IPS-18c (cell line): ENCODE data around the gene ZNF341.

Source experiments
- H3K4me3 ChIP-seq: 2 replicates; pipeline ENCODE4 v1.7.0; 2013; ENCODE audit warnings: low read depth, mild to moderate bottlenecking, low read length, moderate library complexity; ENCODE audit not compliant: insufficient read depth
- H3K9me3 ChIP-seq: one replicate; pipeline ENCODE4 v1.6.1; 2013; ENCODE audit warnings: mild to moderate bottlenecking, low read length, moderate library complexity; ENCODE audit not compliant: control insufficient read depth, insufficient read depth

ZNF341 gene

GRCh38 chr20:33796907-33797544, 65.2 kb downstream of the ZNF341 start:
- no peak overlapping the region for H3K4me3 ChIP-seq
- H3K9me3 ChIP-seq, result no peaks in the 10 kb centered on the region

GRCh38 chr20:33798444-33798843, 66.6 kb downstream of the ZNF341 start:
- H3K4me3 ChIP-seq, result no peak overlapping the region
- H3K9me3 ChIP-seq, result no peaks in the 10 kb centered on the region

GRCh38 chr20:33803921-33804337, 72.1 kb downstream of the ZNF341 start:
- Histone ChIP-seq H3K4me3 (no peak overlapping the region), H3K9me3 (no peaks in the 10 kb centered on the region)

GRCh38 chr20:33808388-33808787, 76.6 kb downstream of the ZNF341 start:
- Histone ChIP-seq H3K9me3 (no peaks in the 10 kb centered on the region), H3K4me3 (no peak overlapping the region)

- H3K9me3 ChIP-seq, result no peaks in the 10 kb centered on the region
- no peak overlapping the region for H3K4me3 ChIP-seq
Measured at GRCh38 chr20:33810259-33810658, 78.5 kb downstream of the ZNF341 start.

DNA sequence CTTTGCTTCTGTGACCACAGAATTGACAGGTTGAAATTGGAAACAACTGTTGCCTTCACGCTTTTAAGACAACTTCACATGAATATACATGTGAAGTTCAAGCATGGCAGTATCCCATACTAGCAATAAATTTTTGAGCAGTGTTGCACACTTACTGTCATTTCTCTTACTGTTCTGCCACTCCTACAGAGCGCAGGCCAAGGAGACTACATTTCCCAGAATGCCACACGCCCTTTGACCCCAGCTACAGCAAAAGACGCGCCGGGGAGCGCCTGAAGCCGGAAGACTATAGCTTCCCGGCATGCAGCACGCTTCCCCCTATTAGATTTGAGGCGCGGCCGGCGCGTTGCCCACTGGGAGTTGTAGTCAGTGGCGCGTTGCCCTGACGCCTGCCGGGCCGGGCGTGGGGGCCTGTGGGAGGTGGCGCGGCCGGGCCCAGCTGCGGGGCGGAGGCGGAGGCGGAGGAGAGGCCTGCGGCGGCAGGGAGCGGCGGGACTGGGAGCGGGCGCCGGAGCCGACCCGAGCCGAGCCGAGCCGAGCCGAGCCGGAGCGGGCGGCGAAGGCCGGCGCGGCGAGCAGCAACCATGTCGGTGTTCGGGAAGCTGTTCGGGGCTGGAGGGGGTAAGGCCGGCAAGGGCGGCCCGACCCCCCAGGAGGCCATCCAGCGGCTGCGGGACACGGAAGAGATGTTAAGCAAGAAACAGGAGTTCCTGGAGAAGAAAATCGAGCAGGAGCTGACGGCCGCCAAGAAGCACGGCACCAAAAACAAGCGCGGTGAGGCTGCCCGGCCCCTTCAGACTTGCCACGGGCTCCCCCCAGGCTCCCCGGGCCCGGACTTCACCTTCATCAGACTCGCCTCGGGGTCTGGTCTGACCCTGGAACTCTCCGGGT, 79.3 kb downstream of the ZNF341 start, which contains the start of gene CHMP4B:
Gene CHMP4B, plus strand, starts transcription at position 464 of the 891 bp plus-strand sequence. Its CDS starts 121 bp downstream, at position 585.
- Histone ChIP-seq H3K9me3 (no peaks in the 10 kb centered on the region), H3K4me3 (peak within 1 kb of the TSS; percentile 88)

- peak overlapping the region; percentile 88 for H3K4me3 ChIP-seq
Measured at GRCh38 chr20:33811776-33812151, 80.0 kb downstream of the ZNF341 start.

DNA sequence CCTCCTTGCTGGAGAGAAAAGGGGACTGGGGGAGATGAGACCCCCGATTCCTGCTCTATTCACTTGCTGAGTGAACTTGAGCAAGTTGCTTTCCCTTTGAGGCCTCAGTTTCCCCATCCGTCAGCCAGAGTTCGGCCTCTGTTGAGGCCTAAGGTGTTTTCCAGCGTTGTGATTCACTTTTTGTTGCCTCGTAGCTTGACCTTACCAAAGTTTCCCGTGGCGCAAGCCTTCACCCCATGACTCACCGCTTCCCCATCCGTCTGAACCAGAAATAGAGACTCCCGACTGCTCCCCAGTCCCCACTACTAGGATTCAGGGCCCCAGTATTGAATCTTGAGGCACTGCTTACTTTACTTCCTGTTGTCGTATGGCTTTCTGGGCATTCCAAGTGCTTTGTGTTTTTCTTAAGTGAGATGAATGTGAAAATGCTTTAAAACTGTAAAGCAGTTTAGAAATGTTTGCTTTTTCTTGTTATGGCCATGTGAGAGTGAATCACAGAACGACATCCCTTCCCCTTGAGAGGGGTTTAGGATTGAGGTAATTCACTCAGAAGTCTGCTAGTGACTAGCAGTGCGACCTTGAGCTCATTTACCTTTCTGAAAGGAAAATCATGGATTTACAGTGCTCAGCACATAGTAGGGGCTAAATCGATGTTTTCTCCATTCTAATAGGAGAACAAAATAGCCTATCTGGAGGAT, 80.5 kb downstream of the ZNF341 start:
- no peaks in the 10 kb centered on the region for H3K9me3 ChIP-seq
- peak overlapping the region; percentile 88 for H3K4me3 ChIP-seq

More at GRCh38 chr20:33811776-33812151, 80.0 kb downstream of the ZNF341 start:
- no peaks in the 10 kb centered on the region for H3K9me3 ChIP-seq

- H3K4me3 ChIP-seq, result peak overlapping the region; percentile 88
- H3K9me3 ChIP-seq, result no peaks in the 10 kb centered on the region
Measured at GRCh38 chr20:33812908-33813462, 81.2 kb downstream of the ZNF341 start.

DNA sequence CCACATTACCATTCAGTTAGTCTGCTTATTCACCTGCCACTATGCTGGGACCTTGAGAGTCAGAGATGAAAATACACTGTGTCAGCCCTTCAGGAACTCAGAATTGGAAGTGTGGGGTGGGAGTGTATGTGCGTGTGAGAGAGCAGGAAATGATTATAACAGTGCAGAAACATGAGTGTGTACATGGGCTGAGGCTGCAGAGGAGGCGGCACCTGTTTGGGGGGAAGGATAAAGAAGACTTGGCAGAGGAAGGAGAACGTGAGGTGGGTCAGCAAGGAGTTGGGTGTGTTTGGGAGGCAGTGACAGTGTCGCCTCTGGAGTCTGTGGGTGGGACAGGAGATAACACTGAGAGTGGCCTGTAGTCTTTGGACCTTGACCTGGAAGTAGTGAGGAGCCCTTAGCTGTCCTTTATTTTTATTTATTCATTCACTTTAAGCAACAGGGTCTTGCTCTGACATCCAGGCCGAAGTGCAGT, 82.5 kb downstream of the ZNF341 start:
- Histone ChIP-seq H3K9me3 (no peaks in the 10 kb centered on the region), H3K4me3 (no peak overlapping the region)

GRCh38 chr20:33815671-33816070, 83.9 kb downstream of the ZNF341 start:
- Histone ChIP-seq H3K9me3 (no peaks in the 10 kb centered on the region), H3K4me3 (no peak overlapping the region)

GRCh38 chr20:33816191-33816590, 84.4 kb downstream of the ZNF341 start:
- Histone ChIP-seq H3K4me3 (no peak overlapping the region), H3K9me3 (no peaks in the 10 kb centered on the region)

DNA sequence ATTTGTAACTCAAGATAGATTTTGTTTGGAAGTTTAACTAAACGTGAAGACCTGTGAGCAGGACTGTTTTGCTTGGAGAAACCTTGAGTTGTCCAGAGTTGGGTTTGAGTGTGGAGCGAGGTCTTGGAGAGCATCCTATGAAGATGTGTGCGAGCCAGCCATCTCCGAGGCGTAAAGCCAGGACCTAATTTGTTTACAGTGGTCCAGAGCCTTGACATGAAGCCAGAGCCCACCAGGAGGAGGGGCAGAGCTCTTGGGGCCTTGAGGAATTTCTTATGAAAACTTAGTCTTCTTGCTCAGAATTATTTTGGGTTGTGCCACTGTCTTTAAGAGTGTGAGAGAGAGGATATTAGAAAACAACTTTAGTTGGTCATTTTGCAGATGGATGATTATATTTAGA, 85.6 kb downstream of the ZNF341 start:
- no peak overlapping the region for H3K4me3 ChIP-seq
- H3K9me3 ChIP-seq, result no peaks in the 10 kb centered on the region

- Histone ChIP-seq H3K4me3 (no peak overlapping the region), H3K9me3 (no peaks in the 10 kb centered on the region)
Measured at GRCh38 chr20:33819456-33819855, 87.7 kb downstream of the ZNF341 start.

- H3K4me3 ChIP-seq, result no peak overlapping the region
Measured at GRCh38 chr20:33820362-33820761, 88.6 kb downstream of the ZNF341 start.

DNA sequence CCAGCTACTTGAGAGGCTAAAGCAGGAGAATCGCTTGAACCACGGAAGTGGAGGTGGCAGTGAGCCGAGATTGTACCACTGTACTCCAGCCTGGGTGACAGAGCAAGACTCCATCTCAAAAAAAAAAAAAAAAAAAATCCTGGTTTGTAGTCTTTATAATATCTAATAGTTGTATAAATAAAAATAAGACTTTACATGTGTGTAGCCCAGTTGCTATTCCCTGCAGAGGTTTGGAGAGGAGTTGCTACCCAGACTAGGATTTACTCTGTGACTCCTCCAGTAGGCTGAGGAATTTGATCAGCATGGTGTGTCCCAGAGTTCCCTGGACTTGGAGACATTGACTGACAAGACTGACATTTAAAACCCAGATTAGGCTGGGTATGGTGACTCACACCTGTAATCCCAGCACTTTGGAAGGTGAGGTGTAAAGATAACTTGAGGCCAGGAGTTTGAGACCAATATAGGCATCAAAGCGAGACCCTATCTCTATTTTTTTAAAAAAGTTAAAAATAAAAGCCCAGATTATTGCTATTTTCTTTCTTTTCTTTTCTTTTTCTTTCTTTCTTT, 89.6 kb downstream of the ZNF341 start:
- H3K9me3 ChIP-seq, result no peaks in the 10 kb centered on the region

More at GRCh38 chr20:33820362-33820761, 88.6 kb downstream of the ZNF341 start:
- no peaks in the 10 kb centered on the region for H3K9me3 ChIP-seq

DNA sequence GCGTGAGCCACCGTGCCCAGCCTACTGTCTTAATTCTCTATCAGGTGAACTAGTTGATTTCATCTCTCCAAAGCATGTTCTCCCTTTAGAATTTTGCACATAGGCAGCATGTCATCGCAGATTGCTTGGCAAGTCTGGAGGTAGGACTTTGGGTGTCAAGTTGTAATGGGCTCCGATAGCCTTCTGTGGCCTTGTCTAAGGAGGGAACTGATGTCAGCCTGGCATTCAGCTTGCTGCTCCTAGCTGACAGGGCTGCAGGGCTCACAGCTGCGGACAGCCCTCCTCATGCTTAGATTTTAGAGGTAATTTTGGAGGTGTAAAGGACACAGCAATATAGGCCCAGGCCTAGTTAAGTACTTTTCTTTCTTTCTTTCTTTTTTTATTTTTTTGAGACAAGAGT, 90.6 kb downstream of the ZNF341 start:
- Histone ChIP-seq H3K4me3 (no peak overlapping the region), H3K9me3 (no peaks in the 10 kb centered on the region)

More for the DNA sequence above, 89.6 kb downstream of the ZNF341 start:
- H3K4me3 ChIP-seq, result no peak overlapping the region
